Skeletal muscle tissue (tissue), 4 donors: Measurements from ENCODE around the gene ABAT. TPM values are rescaled to one million over a fixed set of nuclear protein-coding genes. Genes with fewer than 3 reads are reported as not detected.

Experiments used
- H3K27ac ChIP-seq: one replicate; pipeline ENCODE4 v1.7.0; 2013; ENCODE audit warnings: mild to moderate bottlenecking, low read depth, low read length, inconsistent platforms
- H3K27me3 ChIP-seq, 3 donors: one replicate each; pipeline ENCODE4 v1.7.0; 2013; ENCODE audit warnings: low read length in 3 of 3; ENCODE audit not compliant: control insufficient read depth in 3 of 3, insufficient read depth in 3 of 3
- H3K36me3 ChIP-seq, 3 donors: one replicate each; pipeline ENCODE4 v1.7.0; 2013; ENCODE audit warnings: low read length in 3 of 3; ENCODE audit not compliant: control insufficient read depth in 3 of 3, insufficient read depth in 3 of 3
- H3K4me1 ChIP-seq, 3 donors: one replicate each; pipeline ENCODE4 v1.7.0; 2013; ENCODE audit warnings: low read length in 3 of 3, mild to moderate bottlenecking in 3 of 3; ENCODE audit not compliant: control insufficient read depth in 3 of 3, insufficient read depth in 3 of 3
- H3K4me3 ChIP-seq, 3 donors: one replicate each; pipeline ENCODE4 v1.7.0; 2013; ENCODE audit warnings: low read length in 3 of 3
- H3K9ac ChIP-seq, 3 donors: one replicate each; pipeline ENCODE4 v1.7.0; 2013; ENCODE audit warnings: low read length in 3 of 3, mild to moderate bottlenecking in 3 of 3, moderate library complexity in 2 of 3, low read depth in 1 of 3
- H3K9me3 ChIP-seq, 3 donors: one replicate each; pipeline ENCODE4 v1.7.0; 2013; ENCODE audit warnings: low read length in 3 of 3; ENCODE audit not compliant: control insufficient read depth in 3 of 3
- total RNA-seq: library from RNA; depleted of rRNA; stranded (reverse); fragments of >200 nt; gene quantifications from one replicate; pipeline ENCODE4 v1.2.3, GENCODE V29; 2014
- donor health status: Osteomylitis.

ABAT gene
- total RNA-seq: 13.6 TPM

DNA sequence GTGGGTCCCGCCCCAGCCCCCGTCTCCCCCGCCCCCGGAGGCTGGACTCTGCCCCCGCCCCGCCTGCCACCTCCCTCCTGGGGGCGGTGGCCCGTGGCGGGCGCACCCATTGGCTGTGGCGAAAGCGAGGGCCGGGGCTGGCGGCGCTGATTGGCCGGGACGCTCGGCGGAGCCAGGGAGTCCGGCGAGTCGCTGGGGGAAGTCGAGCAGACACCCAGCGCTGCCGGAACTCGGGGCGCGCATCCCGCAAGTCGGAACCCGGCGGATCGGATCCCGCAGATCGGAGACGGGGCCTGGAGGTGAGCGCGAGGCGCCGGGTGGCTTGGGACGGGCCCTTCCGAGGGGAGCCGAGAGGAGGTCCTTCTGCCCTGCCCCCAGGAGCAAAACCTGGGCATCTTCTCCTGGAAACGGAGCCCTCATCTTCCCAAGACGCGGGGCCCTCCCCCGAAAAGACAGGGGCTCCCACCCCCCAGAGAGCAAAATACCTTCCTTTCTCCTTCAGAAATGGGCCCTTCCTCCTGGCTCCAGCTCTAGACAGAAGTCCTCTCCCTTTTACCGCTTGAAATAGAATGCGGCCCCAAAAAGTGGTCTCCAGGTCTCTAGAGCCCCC is at the start of gene ABAT:
ABAT (plus strand) TSS at position 205 of the 610 bp plus-strand sequence. CDS start 61,123 bp downstream, outside the sequence.
- no peak within 1 kb of the TSS for H3K27ac ChIP-seq

DNA sequence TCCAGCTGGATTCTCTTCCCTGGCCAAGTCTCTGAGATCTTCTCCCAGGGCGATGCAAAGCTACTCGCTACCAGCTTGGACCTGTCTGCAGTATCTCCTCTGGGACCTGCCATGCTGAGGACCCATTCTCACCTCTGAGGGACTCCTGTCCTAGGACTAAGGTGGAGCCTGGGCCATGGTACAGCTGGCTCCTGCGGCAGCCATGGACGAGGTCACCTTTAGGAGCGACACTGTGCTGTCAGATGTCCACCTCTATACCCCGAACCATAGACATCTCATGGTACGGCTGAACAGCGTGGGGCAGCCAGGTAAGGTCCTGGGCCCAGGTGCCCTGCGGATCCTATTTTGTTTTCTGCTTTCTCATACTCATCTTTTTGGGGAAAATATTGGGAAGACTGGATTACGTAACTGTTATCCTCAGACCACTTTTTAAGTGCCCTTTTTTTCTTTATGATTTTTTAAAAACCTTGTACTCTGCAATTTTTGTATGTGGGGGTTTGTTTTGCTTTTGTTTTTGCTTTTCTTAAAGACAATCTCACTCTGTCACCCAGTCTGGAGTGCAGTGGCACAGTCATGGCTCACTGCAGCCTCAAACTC is 48.8 kb upstream of the ABAT start:
- no peaks in the 10 kb centered on the region for H3K27me3 ChIP-seq
- no peaks in the 10 kb centered on the region for H3K9me3 ChIP-seq
- H3K36me3 ChIP-seq: peaks cover 46 to 54% (median 50%) of the 10 kb centered on the region in 3 donors
- peaks cover 10 to 23% (median 11%) of the 10 kb centered on the region in 3 donors for H3K4me1 ChIP-seq
- no peak overlapping the region for H3K27ac ChIP-seq
- no peak overlapping the region for H3K4me3 ChIP-seq
- H3K9ac ChIP-seq: no peak overlapping the region

More for the DNA sequence above, at the start of gene ABAT:
- Histone ChIP-seq H3K9me3 (no peaks in the 10 kb centered on the region), H3K4me1 (peaks cover 8 to 15% (median 8%) of the 10 kb centered on the region in 3 donors), H3K27me3 (peaks cover 0 to 3% (median 0%) of the 10 kb centered on the region in 3 donors), H3K36me3 (no peaks in the 10 kb centered on the region), H3K9ac (peak within 1 kb of the TSS; percentile 33 to 73 (median 65)), H3K4me3 (peak within 1 kb of the TSS; percentile 70 to 79 (median 76))

GRCh38 chr16:8626946-8627345 is 47.5 kb upstream of the ABAT start:
- peaks cover 55 to 63% (median 58%) of the 10 kb centered on the region in 3 donors for H3K36me3 ChIP-seq
- peaks cover 8 to 21% (median 11%) of the 10 kb centered on the region in 3 donors for H3K4me1 ChIP-seq
- H3K9me3 ChIP-seq: no peaks in the 10 kb centered on the region
- H3K9ac ChIP-seq: no peak overlapping the region
- H3K27me3 ChIP-seq: no peaks in the 10 kb centered on the region
- H3K27ac ChIP-seq: no peak overlapping the region
- no peak overlapping the region for H3K4me3 ChIP-seq

DNA sequence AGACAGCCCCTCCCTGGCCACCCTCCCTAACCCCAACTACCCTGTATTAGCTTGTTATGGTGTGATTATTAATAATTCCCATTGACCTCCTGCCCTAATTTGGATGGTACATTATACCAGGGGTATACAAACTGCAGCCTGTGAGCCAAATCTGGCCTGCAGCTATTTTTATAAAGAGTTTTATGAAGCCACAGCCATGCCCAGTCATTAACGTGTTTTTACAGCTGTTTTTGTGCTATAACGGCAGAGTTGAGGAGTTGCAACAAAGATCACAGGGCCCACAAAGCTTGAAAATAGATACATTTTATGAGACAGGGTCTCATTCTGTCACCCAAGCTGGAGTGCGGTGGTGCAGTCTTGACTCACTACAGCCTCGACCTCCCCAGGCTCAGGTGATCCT is 47.0 kb upstream of the ABAT start:
- H3K36me3 ChIP-seq: peaks cover 57 to 66% (median 63%) of the 10 kb centered on the region in 3 donors
- no peak overlapping the region for H3K9ac ChIP-seq
- peaks cover 5 to 15% (median 6%) of the 10 kb centered on the region in 3 donors for H3K4me1 ChIP-seq
- H3K9me3 ChIP-seq: no peaks in the 10 kb centered on the region
- H3K4me3 ChIP-seq: no peak overlapping the region
- H3K27me3 ChIP-seq: no peaks in the 10 kb centered on the region
- no peak overlapping the region for H3K27ac ChIP-seq

GRCh38 chr16:8628981-8629725 is 45.3 kb upstream of the ABAT start:
- Histone ChIP-seq H3K4me3 (no peak overlapping the region), H3K4me1 (peaks cover 0 to 2% (median 0%) of the 10 kb centered on the region in 3 donors), H3K27ac (no peak overlapping the region), H3K27me3 (no peaks in the 10 kb centered on the region), H3K9me3 (no peaks in the 10 kb centered on the region), H3K9ac (no peak overlapping the region), H3K36me3 (peaks cover 62 to 76% (median 76%) of the 10 kb centered on the region in 3 donors)

- peaks cover 0 to 2% (median 0%) of the 10 kb centered on the region in 3 donors for H3K4me1 ChIP-seq
These were observed 44.0 kb upstream of the ABAT start for GRCh38 chr16:8630255-8630953.

GRCh38 chr16:8631373-8631772 is 43.0 kb upstream of the ABAT start:
- Histone ChIP-seq H3K4me1 (peaks cover 0 to 2% (median 0%) of the 10 kb centered on the region in 3 donors), H3K27me3 (no peaks in the 10 kb centered on the region), H3K27ac (no peak overlapping the region), H3K36me3 (peaks cover 67 to 83% (median 78%) of the 10 kb centered on the region in 3 donors), H3K9me3 (no peaks in the 10 kb centered on the region), H3K4me3 (no peak overlapping the region), H3K9ac (no peak overlapping the region)

More at GRCh38 chr16:8630255-8630953, 44.0 kb upstream of the ABAT start:
- Histone ChIP-seq H3K9me3 (no peaks in the 10 kb centered on the region), H3K9ac (no peak overlapping the region), H3K27ac (no peak overlapping the region), H3K27me3 (no peaks in the 10 kb centered on the region), H3K36me3 (peaks cover 69 to 85% (median 81%) of the 10 kb centered on the region in 3 donors), H3K4me3 (no peak overlapping the region)

DNA sequence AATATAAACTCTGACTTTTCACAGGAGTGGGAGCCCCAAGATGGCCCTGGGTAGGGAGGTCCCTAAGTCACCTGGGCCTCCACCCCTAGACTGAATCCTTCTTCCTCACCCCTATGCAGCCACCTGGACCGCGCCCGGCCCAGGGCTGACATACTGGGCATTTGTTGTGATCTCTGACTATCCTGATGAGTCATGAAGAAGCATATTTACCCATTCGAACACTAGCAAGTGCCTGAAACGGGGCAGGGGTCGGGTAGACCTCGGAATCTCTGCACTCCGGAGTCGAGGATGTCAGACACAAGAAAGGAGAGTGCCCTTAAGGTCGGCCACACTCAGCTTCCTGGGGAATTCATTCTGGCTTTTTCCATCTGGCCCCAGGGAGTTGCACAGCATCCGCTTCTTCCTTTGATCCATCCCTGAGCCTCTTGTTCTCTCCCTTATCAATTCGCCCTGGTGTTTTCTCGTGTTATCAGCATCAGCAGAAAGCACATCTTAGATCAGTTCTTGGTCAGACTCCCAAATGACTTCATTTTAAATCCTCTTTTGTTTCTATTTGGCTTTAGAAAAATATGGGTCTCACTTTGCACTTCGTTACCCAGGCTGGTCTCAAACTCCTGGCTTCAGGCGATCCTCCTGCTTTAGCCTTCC is 42.5 kb upstream of the ABAT start:
- H3K27ac ChIP-seq: peak overlapping the region; percentile 12
- no peaks in the 10 kb centered on the region for H3K9me3 ChIP-seq
- no peak overlapping the region for H3K4me3 ChIP-seq
- H3K36me3 ChIP-seq: peaks cover 70 to 85% (median 81%) of the 10 kb centered on the region in 3 donors
- H3K27me3 ChIP-seq: no peaks in the 10 kb centered on the region
- H3K4me1 ChIP-seq: peaks cover 0 to 2% (median 0%) of the 10 kb centered on the region in 3 donors
- H3K9ac ChIP-seq: no peak overlapping the region

DNA sequence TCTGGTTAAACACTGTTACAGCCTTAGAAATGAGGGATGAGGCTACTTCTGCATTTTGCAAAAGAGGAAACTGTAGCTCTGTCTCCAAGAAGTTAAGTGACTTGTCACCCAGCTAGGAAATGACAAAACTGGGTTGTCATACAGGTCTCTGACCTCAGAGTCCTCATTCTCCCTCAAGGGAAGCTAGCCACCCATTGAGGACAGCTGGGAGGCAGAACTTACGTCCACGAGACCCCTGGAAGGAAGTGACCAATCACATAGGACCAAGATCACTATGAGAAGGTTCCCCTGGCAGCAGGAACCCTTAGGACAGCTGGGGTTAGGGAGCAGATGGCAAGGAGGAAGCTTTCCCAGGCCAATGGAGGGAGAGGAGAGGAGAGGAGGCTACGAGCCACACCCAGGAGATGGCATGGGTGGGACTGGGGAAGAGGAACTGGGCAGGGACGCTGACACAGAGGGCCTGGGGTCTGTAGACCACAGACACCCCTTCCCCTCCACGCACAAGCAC is 41.7 kb upstream of the ABAT start:
- Histone ChIP-seq H3K9me3 (no peaks in the 10 kb centered on the region), H3K27me3 (no peaks in the 10 kb centered on the region), H3K27ac (peak overlapping the region; percentile 12), H3K4me1 (peaks cover 0 to 2% (median 0%) of the 10 kb centered on the region in 3 donors), H3K9ac (no peak overlapping the region), H3K4me3 (no peak overlapping the region), H3K36me3 (peaks cover 70 to 84% (median 80%) of the 10 kb centered on the region in 3 donors)
